Vagina (tissue), 2 donors: ENCODE data around the gene FBXW11.

Source experiments
- CTCF ChIP-seq, 3 experiments: fragments of 450-650 bp in 2 of 3; fragments of 200-600 bp in 1 of 3; sonication (generic) in 1 of 3; IDR thresholded peaks; one replicate each; pipeline ENCODE4 v1.5.1; 2017 to 2019; ENCODE audit warnings: antibody characterized with exemption in 3 of 3, mild to moderate bottlenecking in 2 of 3, moderate library complexity in 2 of 3
- POLR2A ChIP-seq, 2 donors: fragments of 450-650 bp; IDR thresholded peaks; one replicate each; pipeline ENCODE4 v1.6.1; 2017; ENCODE audit warnings: antibody characterized with exemption in 2 of 2, mild to moderate bottlenecking in 2 of 2, moderate library complexity in 2 of 2
- POLR2AphosphoS5 ChIP-seq, 2 donors: sonication (generic); formaldehyde crosslinking; IDR thresholded peaks; one replicate each; pipeline ENCODE4 v1.9.0; 2017; ENCODE audit warnings: antibody characterized with exemption in 2 of 2, mild to moderate bottlenecking in 2 of 2, low read depth in 1 of 2; ENCODE audit not compliant: insufficient read depth in 1 of 2

- TF ChIP-seq CTCF (IDR thresholded peaks at IDR 0.05), result no peak
- TF ChIP-seq POLR2AphosphoS5 (IDR thresholded peaks at IDR 0.05; ENCODE audit: insufficient read depth in 1 of 2, low read depth in 1 of 2), result no peak
- TF ChIP-seq POLR2A (IDR thresholded peaks at IDR 0.05), result no peak
These were observed 181.4 kb downstream of the FBXW11 start for GRCh38 chr5:171825051-171825450.
